Duodenal mucosa (tissue), 2 donors: ENCODE data around the gene LPCAT3.
A peak's percentile ranks its signal among the peaks of the same experiment; 100 is the strongest.
"Not testable (repeated sequence)": the region's sequence is repeated elsewhere in the genome, so short reads cannot be mapped to it uniquely, and the experiment has no call there.

Experiments used
- H3K27ac ChIP-seq: one replicate; pipeline ENCODE4 v1.7.0; 2013; ENCODE audit warnings: low read depth, low read length
- H3K27me3 ChIP-seq, 2 donors: one replicate each; pipeline ENCODE4 v1.7.0; 2013; ENCODE audit warnings: low read length in 2 of 2, control low read depth in 1 of 2; ENCODE audit not compliant: insufficient read depth in 2 of 2, control insufficient read depth in 1 of 2
- H3K36me3 ChIP-seq, 2 donors: one replicate each; pipeline ENCODE4 v1.7.0; 2013; ENCODE audit warnings: low read length in 2 of 2, control low read depth in 1 of 2; ENCODE audit not compliant: insufficient read depth in 2 of 2, control insufficient read depth in 1 of 2
- H3K4me1 ChIP-seq, 2 donors: one replicate each; pipeline ENCODE4 v1.7.0; 2013; ENCODE audit warnings: low read length in 2 of 2, control low read depth in 1 of 2; ENCODE audit not compliant: insufficient read depth in 2 of 2, control insufficient read depth in 1 of 2
- H3K4me3 ChIP-seq, 2 donors: one replicate each; pipeline ENCODE4 v1.7.0; 2013; ENCODE audit warnings: low read length in 2 of 2, low read depth in 1 of 2
- H3K9ac ChIP-seq, 2 donors: one replicate each; pipeline ENCODE4 v1.7.0; 2013; ENCODE audit warnings: low read length in 2 of 2, low read depth in 1 of 2
- H3K9me3 ChIP-seq, 2 donors: one replicate each; pipeline ENCODE4 v1.7.0; 2013; ENCODE audit warnings: low read length in 2 of 2, control low read depth in 1 of 2; ENCODE audit not compliant: control insufficient read depth in 1 of 2

LPCAT3 gene

GRCh38 chr12:7039403-7039802 is 21.1 kb upstream of the LPCAT3 start:
- H3K9me3 ChIP-seq, result no peaks in the 10 kb centered on the region
- no peaks in the 10 kb centered on the region for H3K36me3 ChIP-seq
- no peaks in the 10 kb centered on the region for H3K4me1 ChIP-seq

GRCh38 chr12:7038591-7038990 is 20.3 kb upstream of the LPCAT3 start:
- no peak overlapping the region for H3K9ac ChIP-seq
- no peaks in the 10 kb centered on the region for H3K4me1 ChIP-seq
- no peaks in the 10 kb centered on the region for H3K36me3 ChIP-seq
- no peaks in the 10 kb centered on the region for H3K9me3 ChIP-seq
- no peaks in the 10 kb centered on the region for H3K27me3 ChIP-seq
- no peak overlapping the region for H3K4me3 ChIP-seq
- no peak overlapping the region for H3K27ac ChIP-seq

More at GRCh38 chr12:7039403-7039802, 21.1 kb upstream of the LPCAT3 start:
- no peak overlapping the region for H3K27ac ChIP-seq
- no peak overlapping the region for H3K9ac ChIP-seq
- no peak overlapping the region for H3K4me3 ChIP-seq
- no peaks in the 10 kb centered on the region for H3K27me3 ChIP-seq

GRCh38 chr12:7037411-7037810 is 19.1 kb upstream of the LPCAT3 start:
- not testable (repeated sequence) for H3K27me3 ChIP-seq, H3K27ac ChIP-seq, H3K36me3 ChIP-seq, H3K9me3 ChIP-seq, H3K4me3 ChIP-seq, H3K4me1 ChIP-seq, H3K9ac ChIP-seq

GRCh38 chr12:7035463-7035862 is 17.2 kb upstream of the LPCAT3 start:
- H3K4me3 ChIP-seq, result no peak overlapping the region
- no peaks in the 10 kb centered on the region for H3K9me3 ChIP-seq
- no peaks in the 10 kb centered on the region for H3K4me1 ChIP-seq
- H3K36me3 ChIP-seq, result no peaks in the 10 kb centered on the region
- no peaks in the 10 kb centered on the region for H3K27me3 ChIP-seq
- no peak overlapping the region for H3K9ac ChIP-seq
- no peak overlapping the region for H3K27ac ChIP-seq

GRCh38 chr12:7034464-7034863 is 16.2 kb upstream of the LPCAT3 start:
- Histone ChIP-seq H3K4me3 (no peak overlapping the region), H3K27me3 (no peaks in the 10 kb centered on the region), H3K9me3 (no peaks in the 10 kb centered on the region), H3K4me1 (no peaks in the 10 kb centered on the region), H3K27ac (no peak overlapping the region), H3K36me3 (no peaks in the 10 kb centered on the region), H3K9ac (no peak overlapping the region)

GRCh38 chr12:7032990-7033389 is 14.7 kb upstream of the LPCAT3 start:
- Histone ChIP-seq H3K36me3 (no peaks in the 10 kb centered on the region), H3K9me3 (no peaks in the 10 kb centered on the region), H3K27ac (no peak overlapping the region), H3K4me3 (no peak overlapping the region), H3K9ac (no peak overlapping the region), H3K4me1 (no peaks in the 10 kb centered on the region), H3K27me3 (no peaks in the 10 kb centered on the region)

- Histone ChIP-seq H3K27me3 (no peaks in the 10 kb centered on the region), H3K36me3 (no peaks in the 10 kb centered on the region), H3K27ac (no peak overlapping the region), H3K4me3 (no peak overlapping the region), H3K9me3 (no peaks in the 10 kb centered on the region), H3K9ac (no peak overlapping the region), H3K4me1 (no peaks in the 10 kb centered on the region)
Measured at GRCh38 chr12:7031306-7031705, 13.0 kb upstream of the LPCAT3 start.

- Histone ChIP-seq H3K36me3 (no peaks in the 10 kb centered on the region), H3K27ac (no peak overlapping the region)
Measured at GRCh38 chr12:7026854-7027253, 8.6 kb upstream of the LPCAT3 start.

GRCh38 chr12:7023114-7023513 is 4.8 kb upstream of the LPCAT3 start:
- Histone ChIP-seq H3K9me3 (no peaks in the 10 kb centered on the region), H3K9ac (no peak overlapping the region), H3K27me3 (no peaks in the 10 kb centered on the region)

More at GRCh38 chr12:7026854-7027253, 8.6 kb upstream of the LPCAT3 start:
- no peak overlapping the region for H3K4me3 ChIP-seq
- no peaks in the 10 kb centered on the region for H3K27me3 ChIP-seq
- H3K9me3 ChIP-seq, result no peaks in the 10 kb centered on the region
- no peaks in the 10 kb centered on the region for H3K4me1 ChIP-seq
- H3K9ac ChIP-seq, result no peak overlapping the region

GRCh38 chr12:7021956-7022355 is 3.7 kb upstream of the LPCAT3 start:
- H3K4me1 ChIP-seq, result peaks cover 11 to 14% of the 10 kb centered on the region in 2 donors
- no peaks in the 10 kb centered on the region for H3K36me3 ChIP-seq
- H3K9ac ChIP-seq, result no peak overlapping the region
- no peak overlapping the region for H3K27ac ChIP-seq
- no peaks in the 10 kb centered on the region for H3K9me3 ChIP-seq
- no peaks in the 10 kb centered on the region for H3K27me3 ChIP-seq
- no peak overlapping the region for H3K4me3 ChIP-seq

More at GRCh38 chr12:7023114-7023513, 4.8 kb upstream of the LPCAT3 start:
- Histone ChIP-seq H3K4me3 (no peak overlapping the region), H3K27ac (no peak overlapping the region), H3K4me1 (peaks cover 5% of the 10 kb centered on the region in 2 donors), H3K36me3 (no peaks in the 10 kb centered on the region)

- H3K36me3 ChIP-seq, result peaks cover 2 to 9% of the 10 kb centered on the region in 2 donors
- H3K9me3 ChIP-seq, result no peaks in the 10 kb centered on the region
- peak overlapping the region; percentile 54 to 93 for H3K4me3 ChIP-seq
- no peak overlapping the region for H3K9ac ChIP-seq
- H3K27me3 ChIP-seq, result no peaks in the 10 kb centered on the region
- peak overlapping the region; percentile 85 for H3K27ac ChIP-seq
- peaks cover 30 to 42% of the 10 kb centered on the region in 2 donors for H3K4me1 ChIP-seq
Measured at GRCh38 chr12:7019043-7019569, 830 bp upstream of the LPCAT3 start.
